Effector memory CD8-positive, alpha-beta T cell (primary cell): ENCODE data around the gene ERN1.

Source experiments
- ATAC-seq: fragments of 150-1000 bp; cut with Tn5 transposase; replicated peaks from 2 replicates; pipeline ENCODE4 v1.10.0; 2021; ENCODE audit warnings: mild to moderate bottlenecking, moderate library complexity
- DNase-seq, 3 experiments: peaks; one replicate each; pipeline ENCODE4 v3.0.0; 2021
- H3K27ac Mint-ChIP-seq, 2 donors: one replicate each; pipeline ENCODE4 v1.8.0; 2022; ENCODE audit warnings: mild to moderate bottlenecking in 2 of 2, mixed read lengths in 2 of 2, moderate library complexity in 2 of 2
- H3K27me3 Mint-ChIP-seq, 2 donors: one replicate each; pipeline ENCODE4 v1.8.0; 2022; ENCODE audit warnings: mixed read lengths in 2 of 2
- H3K36me3 Mint-ChIP-seq: one replicate; pipeline ENCODE4 v1.8.0; 2022; ENCODE audit warnings: mild to moderate bottlenecking, moderate library complexity, mixed read lengths; ENCODE audit not compliant: insufficient read depth
- H3K4me1 Mint-ChIP-seq, 2 donors: one replicate each; pipeline ENCODE4 v1.8.0; 2022; ENCODE audit warnings: low read depth in 2 of 2, mixed read lengths in 2 of 2
- H3K4me3 Mint-ChIP-seq, 2 donors: one replicate each; pipeline ENCODE4 v1.8.0; 2022; ENCODE audit warnings: mild to moderate bottlenecking in 2 of 2, mixed read lengths in 2 of 2, moderate library complexity in 2 of 2
- H3K9me3 Mint-ChIP-seq, 2 donors: one replicate each; pipeline ENCODE4 v1.8.0; 2022; ENCODE audit warnings: mixed read lengths in 2 of 2

The ERN1 gene

DNA sequence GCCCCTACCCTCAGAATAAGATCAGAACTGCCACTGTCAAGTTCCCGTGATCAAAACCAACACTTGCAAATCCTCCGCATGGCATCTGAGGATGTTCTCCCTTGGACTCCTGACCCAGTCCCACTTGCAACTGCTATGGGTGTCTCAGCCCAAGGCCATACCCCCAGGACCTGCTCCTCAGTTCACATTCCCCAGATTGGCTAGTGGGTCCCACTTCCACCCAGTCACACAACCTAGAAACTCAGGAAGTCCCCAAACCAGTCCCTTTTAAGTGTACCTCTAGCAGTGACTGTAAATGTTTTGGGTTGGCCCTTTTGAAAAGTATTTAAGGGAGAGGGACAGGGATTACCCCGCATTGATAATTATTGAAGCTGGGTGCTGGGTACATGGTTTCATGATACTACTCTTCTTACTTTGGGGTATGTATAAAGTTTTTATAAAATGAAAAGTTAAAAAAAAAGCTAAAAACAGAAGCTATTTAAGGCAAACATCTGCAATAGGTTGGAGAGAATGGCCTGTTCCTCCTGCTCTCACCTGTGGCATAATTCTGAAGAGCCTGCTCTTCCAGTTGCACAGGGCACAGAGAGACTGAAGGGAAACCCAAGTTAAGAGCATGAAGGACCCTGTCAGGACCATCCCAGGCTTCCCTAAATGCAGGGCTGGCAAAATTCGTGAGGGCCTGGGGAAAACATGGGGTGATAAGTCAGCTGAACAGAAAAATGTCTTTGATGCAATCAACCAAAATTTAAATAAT lies 42.5 kb downstream of the ERN1 start:
- Mint-ChIP-seq H3K9me3 (no peaks in the 10 kb centered on the region), H3K27ac (no peak overlapping the region), H3K27me3 (no peaks in the 10 kb centered on the region), H3K4me3 (peak overlapping the region in 1 of 2 donors; percentile 51), H3K36me3 (peaks cover 15% of the 10 kb centered on the region), H3K4me1 (peaks cover 36 to 51% of the 10 kb centered on the region in 2 donors)
- ATAC-seq (no peak), DNase-seq (no peak)

- DNase-seq (no peak), ATAC-seq (no peak)
- Mint-ChIP-seq H3K4me1 (peaks cover 24 to 49% of the 10 kb centered on the region in 2 donors), H3K9me3 (no peaks in the 10 kb centered on the region), H3K27ac (no peak overlapping the region), H3K36me3 (peaks cover 20% of the 10 kb centered on the region), H3K4me3 (no peak overlapping the region), H3K27me3 (no peaks in the 10 kb centered on the region)
These were observed 44.3 kb downstream of the ERN1 start for GRCh38 chr17:64085650-64086005.

- DNase-seq (no peak), ATAC-seq (no peak)
- Mint-ChIP-seq H3K9me3 (no peaks in the 10 kb centered on the region), H3K36me3 (peaks cover 24% of the 10 kb centered on the region), H3K4me1 (peaks cover 25 to 49% of the 10 kb centered on the region in 2 donors), H3K4me3 (no peak overlapping the region), H3K27ac (no peak overlapping the region), H3K27me3 (no peaks in the 10 kb centered on the region)
These were observed 44.8 kb downstream of the ERN1 start for GRCh38 chr17:64084940-64085649.

GRCh38 chr17:64084086-64084939 lies 45.6 kb downstream of the ERN1 start:
- Mint-ChIP-seq H3K27me3 (no peaks in the 10 kb centered on the region), H3K36me3 (peaks cover 24% of the 10 kb centered on the region), H3K27ac (no peak overlapping the region), H3K4me1 (peaks cover 19 to 43% of the 10 kb centered on the region in 2 donors), H3K4me3 (no peak overlapping the region), H3K9me3 (no peaks in the 10 kb centered on the region)
- ATAC-seq (no peak), DNase-seq (no peak)

GRCh38 chr17:64083563-64084085 lies 46.3 kb downstream of the ERN1 start:
- H3K36me3 Mint-ChIP-seq = peaks cover 30% of the 10 kb centered on the region
- peaks cover 18 to 38% of the 10 kb centered on the region in 2 donors for H3K4me1 Mint-ChIP-seq
- ATAC-seq = no peak
- no peaks in the 10 kb centered on the region for H3K27me3 Mint-ChIP-seq
- H3K9me3 Mint-ChIP-seq = no peaks in the 10 kb centered on the region
- no peak for DNase-seq
- H3K27ac Mint-ChIP-seq = no peak overlapping the region
- H3K4me3 Mint-ChIP-seq = no peak overlapping the region

GRCh38 chr17:64083093-64083492 lies 46.9 kb downstream of the ERN1 start:
- peaks cover 17 to 34% of the 10 kb centered on the region in 2 donors for H3K4me1 Mint-ChIP-seq
- no peaks in the 10 kb centered on the region for H3K9me3 Mint-ChIP-seq
- no peak for DNase-seq
- H3K27ac Mint-ChIP-seq = no peak overlapping the region
- H3K36me3 Mint-ChIP-seq = peaks cover 36% of the 10 kb centered on the region
- H3K27me3 Mint-ChIP-seq = no peaks in the 10 kb centered on the region
- H3K4me3 Mint-ChIP-seq = no peak overlapping the region
- no peak for ATAC-seq

GRCh38 chr17:64081802-64082799 lies 47.8 kb downstream of the ERN1 start:
- Mint-ChIP-seq H3K4me1 (peaks cover 12 to 31% of the 10 kb centered on the region in 2 donors), H3K27me3 (no peaks in the 10 kb centered on the region), H3K27ac (no peak overlapping the region), H3K9me3 (no peaks in the 10 kb centered on the region), H3K4me3 (no peak overlapping the region), H3K36me3 (peaks cover 43% of the 10 kb centered on the region)
- DNase-seq (peak; percentile 26 to 44 (median 36)), ATAC-seq (peak; percentile 89)

DNA sequence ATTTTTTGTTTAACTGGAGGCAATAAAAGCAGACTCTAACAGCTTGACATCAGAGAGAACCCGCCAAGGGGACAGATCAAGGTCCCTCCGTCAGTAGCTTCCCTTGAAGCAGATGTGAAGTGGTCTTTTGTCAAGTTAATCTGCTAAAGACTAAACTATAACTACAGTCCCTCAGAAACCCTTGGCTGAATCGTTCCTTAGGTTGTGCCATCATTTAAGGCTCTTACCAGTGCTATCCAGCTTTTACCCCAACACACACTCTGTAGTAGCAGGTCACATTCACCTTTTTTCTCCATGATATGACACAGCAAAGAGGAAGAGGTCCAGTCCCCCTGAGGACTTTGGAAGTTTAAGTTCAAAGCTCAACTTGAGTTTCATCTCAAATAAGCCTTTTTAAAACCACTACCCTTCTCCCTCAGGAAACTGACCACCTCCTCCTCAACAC lies 49.7 kb downstream of the ERN1 start:
- DNase-seq (no peak), ATAC-seq (no peak)
- peak overlapping the region; percentile 19 to 76 for H3K27ac Mint-ChIP-seq
- peaks cover 10 to 36% of the 10 kb centered on the region in 2 donors for H3K4me1 Mint-ChIP-seq
- peaks cover 55% of the 10 kb centered on the region for H3K36me3 Mint-ChIP-seq
- H3K9me3 Mint-ChIP-seq = no peaks in the 10 kb centered on the region
- H3K4me3 Mint-ChIP-seq = peak overlapping the region in 1 of 2 donors; percentile 8
- no peaks in the 10 kb centered on the region for H3K27me3 Mint-ChIP-seq

DNA sequence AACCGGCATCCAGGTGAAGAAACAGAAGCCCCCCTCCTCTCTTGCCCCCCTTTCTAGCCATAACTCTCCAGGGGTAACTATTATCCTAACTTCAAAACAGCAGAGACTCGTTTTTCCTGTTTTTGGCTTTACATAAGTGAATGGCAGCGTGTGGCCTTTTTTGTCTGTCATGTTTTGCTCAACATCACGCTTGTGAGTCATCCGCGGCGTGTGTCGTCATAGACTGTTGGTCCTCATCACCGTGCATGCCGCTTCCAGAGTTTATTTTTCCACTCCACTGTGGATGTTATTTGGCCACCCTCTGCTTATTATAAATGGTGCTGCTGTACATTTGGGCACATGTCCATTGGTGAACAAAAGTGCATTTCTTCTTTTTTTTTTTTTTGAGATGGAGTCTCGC lies 52.6 kb downstream of the ERN1 start:
- DNase-seq (no peak), ATAC-seq (no peak)
- H3K27me3 Mint-ChIP-seq = no peaks in the 10 kb centered on the region
- peak overlapping the region in 1 of 2 donors; percentile 25 for H3K27ac Mint-ChIP-seq
- no peak overlapping the region for H3K4me3 Mint-ChIP-seq
- H3K36me3 Mint-ChIP-seq = peaks cover 74% of the 10 kb centered on the region
- H3K4me1 Mint-ChIP-seq = peaks cover 10 to 29% of the 10 kb centered on the region in 2 donors
- no peaks in the 10 kb centered on the region for H3K9me3 Mint-ChIP-seq

- ATAC-seq = no peak
- no peaks in the 10 kb centered on the region for H3K9me3 Mint-ChIP-seq
- peak overlapping the region; percentile 81 to 86 for H3K27ac Mint-ChIP-seq
- no peak for DNase-seq
- no peaks in the 10 kb centered on the region for H3K27me3 Mint-ChIP-seq
- peaks cover 77% of the 10 kb centered on the region for H3K36me3 Mint-ChIP-seq
- peaks cover 9 to 19% of the 10 kb centered on the region in 2 donors for H3K4me1 Mint-ChIP-seq
- H3K4me3 Mint-ChIP-seq = no peak overlapping the region
These were observed 54.0 kb downstream of the ERN1 start for GRCh38 chr17:64075913-64076312.

GRCh38 chr17:64074704-64075426 lies 55.1 kb downstream of the ERN1 start:
- no peaks in the 10 kb centered on the region for H3K27me3 Mint-ChIP-seq
- H3K4me1 Mint-ChIP-seq = peaks cover 0 to 12% of the 10 kb centered on the region in 2 donors
- H3K9me3 Mint-ChIP-seq = no peaks in the 10 kb centered on the region
- H3K4me3 Mint-ChIP-seq = no peak overlapping the region
- peak overlapping the region in 1 of 2 donors; percentile 86 for H3K27ac Mint-ChIP-seq
- peaks cover 84% of the 10 kb centered on the region for H3K36me3 Mint-ChIP-seq
- ATAC-seq = no peak
- no peak for DNase-seq
